Measurements from ENCODE around the gene BRPF1.

The BRPF1 gene

DNA sequence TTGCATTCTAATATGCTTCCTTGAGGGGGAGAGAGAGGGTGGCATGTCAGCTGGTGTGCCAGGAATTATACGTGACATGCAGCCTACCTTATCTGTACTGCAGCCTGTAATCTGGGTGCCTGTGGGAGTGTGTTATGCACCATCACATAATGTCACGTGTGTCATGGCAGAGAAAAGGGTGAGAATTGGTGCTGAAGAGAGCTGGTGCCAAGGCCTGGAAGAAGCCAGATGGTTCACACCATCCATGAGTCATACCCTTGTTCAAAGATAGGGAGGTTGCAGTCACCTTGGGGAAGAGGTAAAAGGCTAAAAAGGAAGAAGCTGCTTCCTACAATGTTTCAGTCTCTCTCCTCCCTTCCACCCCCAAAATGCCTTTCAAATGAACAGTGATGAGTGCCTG lies 5.3 kb downstream of the BRPF1 start:
- DNase-seq (ENCODE audit: low read depth in 2 of 2) = no peak

DNA sequence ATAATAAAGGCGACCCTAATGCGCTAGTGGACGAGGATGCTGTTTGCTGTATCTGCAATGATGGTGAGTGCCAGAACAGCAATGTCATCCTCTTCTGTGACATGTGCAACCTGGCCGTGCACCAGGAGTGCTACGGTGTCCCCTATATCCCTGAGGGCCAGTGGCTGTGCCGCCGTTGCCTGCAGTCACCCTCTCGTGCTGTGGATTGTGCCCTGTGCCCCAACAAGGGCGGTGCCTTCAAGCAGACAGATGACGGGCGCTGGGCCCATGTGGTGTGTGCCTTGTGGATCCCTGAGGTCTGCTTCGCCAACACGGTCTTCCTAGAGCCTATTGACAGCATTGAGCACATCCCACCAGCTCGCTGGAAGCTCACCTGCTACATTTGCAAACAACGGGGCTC lies 7.6 kb downstream of the BRPF1 start:
- DNase-seq (ENCODE audit: low read depth in 2 of 2) = no peak

DNA sequence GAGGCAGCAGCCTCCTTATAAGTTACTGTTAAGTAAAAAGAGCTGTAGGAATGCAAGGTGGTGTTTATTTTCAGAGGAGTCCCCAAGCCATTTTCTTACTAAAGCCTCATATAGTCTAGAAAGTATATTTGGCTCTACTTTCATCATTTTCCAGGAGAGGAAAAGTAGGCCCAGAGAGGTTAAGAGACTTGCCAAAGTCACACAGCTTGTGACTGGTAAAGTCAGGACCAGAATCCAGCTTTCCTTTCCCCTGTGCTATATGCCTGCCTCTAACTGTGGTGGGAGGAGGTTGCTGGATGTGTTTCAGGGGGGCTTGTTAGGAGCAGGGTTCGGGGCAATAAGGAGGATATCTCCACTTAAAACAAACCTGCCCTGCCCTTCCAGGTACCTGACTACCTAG lies 11.0 kb downstream of the BRPF1 start:
- DNase-seq (ENCODE audit: low read depth in 2 of 2) = no peak

GRCh38 chr3:9743548-9743947 lies 12.0 kb downstream of the BRPF1 start:
- no peak for DNase-seq (ENCODE audit: low read depth in 2 of 2)

DNA sequence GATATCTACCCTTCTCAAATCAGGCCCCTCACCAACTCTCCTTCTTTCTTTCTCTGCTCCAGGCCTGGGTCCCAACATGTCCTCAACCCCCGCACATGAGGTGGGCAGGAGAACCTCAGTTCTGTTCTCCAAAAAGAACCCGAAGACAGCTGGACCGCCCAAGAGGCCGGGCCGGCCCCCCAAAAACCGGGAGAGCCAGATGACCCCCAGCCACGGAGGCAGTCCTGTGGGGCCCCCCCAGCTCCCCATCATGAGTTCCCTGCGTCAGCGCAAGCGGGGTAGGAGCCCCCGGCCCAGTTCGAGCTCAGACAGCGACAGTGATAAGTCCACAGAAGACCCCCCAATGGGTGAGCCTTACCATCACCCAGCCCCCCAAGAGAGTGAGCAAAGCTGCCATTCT lies 12.6 kb downstream of the BRPF1 start:
- DNase-seq (ENCODE audit: low read depth in 2 of 2) = no peak

GRCh38 chr3:9745521-9745920 lies 14.0 kb downstream of the BRPF1 start:
- DNase-seq (ENCODE audit: low read depth in 2 of 2) = no peak

DNA sequence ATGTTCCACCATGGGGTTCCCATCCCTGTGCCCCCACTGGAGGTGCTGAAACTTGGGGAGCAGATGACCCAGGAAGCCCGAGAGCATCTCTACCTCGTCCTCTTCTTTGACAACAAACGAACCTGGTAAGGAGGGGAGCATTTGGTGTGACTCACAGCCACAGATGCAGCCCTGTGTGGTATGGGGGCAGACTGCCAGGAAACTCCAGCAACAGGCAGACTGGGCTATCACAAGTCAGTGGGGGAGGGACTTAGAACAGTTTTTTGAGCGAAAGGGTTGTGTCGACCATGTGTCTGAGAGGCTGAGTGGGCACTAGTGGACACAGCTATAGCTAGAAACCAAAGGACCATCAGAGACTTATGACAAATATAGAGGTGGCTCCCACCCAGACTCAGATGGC lies 14.8 kb downstream of the BRPF1 start:
- no peak for DNase-seq (ENCODE audit: low read depth in 2 of 2)

- no peak for DNase-seq (ENCODE audit: low read depth in 2 of 2)
Observed at GRCh38 chr3:9747267-9747666, 15.7 kb downstream of the BRPF1 start.

DNA sequence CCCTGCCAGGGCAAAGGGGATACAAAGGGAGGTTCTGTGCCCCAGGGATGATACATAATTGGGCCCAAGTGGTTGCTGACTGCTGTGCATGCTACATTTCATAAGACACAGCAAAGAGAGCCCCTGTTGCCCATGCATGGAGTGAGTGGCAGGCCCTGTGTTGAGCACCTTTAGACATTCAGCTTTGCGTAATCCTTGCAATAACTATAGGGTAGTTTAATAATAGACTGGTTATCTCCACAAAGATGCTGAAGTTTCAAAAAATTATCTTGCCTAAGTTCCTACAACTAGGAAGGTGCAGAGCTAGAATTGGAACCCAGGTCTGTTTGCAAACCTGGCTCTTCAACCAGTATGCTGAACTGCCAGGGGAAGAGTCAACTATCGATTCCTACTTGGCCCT lies 16.5 kb downstream of the BRPF1 start:
- DNase-seq (ENCODE audit: low read depth in 2 of 2) = no peak

DNA sequence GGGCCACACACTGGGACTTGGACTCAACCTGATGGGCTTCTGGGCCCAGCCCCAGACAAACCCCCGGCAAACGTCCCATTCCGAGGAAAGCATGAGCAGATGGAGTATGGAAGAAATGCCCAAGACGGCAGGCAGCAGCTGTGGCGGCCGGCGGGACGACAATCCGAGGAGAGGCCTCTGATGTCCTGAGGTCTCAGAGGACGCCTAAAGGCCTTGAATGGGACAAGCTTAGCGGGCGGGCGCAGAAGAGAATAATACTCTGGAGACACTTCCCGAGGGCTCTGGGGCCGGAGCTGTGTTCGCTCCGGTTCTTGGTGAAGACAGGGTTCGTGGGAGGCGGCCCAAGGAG lies 17.7 kb downstream of the BRPF1 start:
- DNase-seq (ENCODE audit: low read depth in 2 of 2) = no peak

DNA sequence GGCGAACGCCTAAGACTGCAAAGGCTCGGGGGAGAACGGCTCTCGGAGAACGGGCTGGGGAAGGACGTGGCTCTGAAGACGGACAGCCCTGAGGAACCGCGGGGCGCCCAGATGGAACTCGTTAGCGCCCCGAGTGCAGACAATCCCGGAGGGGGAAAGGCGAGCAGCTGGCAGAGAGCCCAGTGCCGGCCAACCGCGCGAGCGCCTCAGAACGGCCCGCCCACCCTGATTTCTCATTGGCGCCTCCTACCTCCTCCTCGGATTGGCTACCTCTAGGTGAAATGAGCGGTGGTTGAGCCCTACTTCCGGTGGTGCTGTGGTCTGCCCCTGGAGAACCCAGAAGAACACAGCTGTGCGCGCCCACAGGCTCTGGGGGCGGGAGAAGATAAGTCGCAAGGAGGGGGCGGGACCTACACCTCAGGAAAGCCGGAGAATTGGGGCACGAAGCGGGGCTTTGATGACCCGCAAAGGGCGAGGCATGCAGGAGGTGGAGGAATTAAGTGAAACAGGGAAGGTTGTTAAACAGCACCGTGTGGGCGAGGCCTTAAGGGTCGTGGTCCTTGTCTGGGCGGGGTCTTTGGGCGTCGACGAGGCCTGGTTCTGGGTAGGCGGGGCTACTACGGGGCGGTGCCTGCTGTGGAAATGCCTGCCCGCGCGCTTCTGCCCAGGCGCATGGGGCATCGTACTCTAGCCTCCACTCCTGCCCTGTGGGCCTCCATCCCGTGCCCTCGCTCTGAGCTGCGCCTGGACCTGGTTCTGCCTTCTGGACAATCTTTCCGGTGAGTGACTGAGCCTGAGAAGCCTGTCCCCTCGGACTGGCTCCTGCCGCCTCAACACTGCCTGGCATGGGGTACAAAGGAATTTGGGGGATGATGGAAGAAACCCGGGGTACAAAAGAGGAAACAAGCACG lies 18.4 kb downstream of the BRPF1 start, which contains the start of gene OGG1:
TSS of gene OGG1 (plus strand) at position 308 of the 911 bp plus-strand sequence. CDS start at position 643, 335 bp downstream.
- DNase-seq (ENCODE audit: low read depth in 2 of 2) = peak; percentile 79 to 82

DNA sequence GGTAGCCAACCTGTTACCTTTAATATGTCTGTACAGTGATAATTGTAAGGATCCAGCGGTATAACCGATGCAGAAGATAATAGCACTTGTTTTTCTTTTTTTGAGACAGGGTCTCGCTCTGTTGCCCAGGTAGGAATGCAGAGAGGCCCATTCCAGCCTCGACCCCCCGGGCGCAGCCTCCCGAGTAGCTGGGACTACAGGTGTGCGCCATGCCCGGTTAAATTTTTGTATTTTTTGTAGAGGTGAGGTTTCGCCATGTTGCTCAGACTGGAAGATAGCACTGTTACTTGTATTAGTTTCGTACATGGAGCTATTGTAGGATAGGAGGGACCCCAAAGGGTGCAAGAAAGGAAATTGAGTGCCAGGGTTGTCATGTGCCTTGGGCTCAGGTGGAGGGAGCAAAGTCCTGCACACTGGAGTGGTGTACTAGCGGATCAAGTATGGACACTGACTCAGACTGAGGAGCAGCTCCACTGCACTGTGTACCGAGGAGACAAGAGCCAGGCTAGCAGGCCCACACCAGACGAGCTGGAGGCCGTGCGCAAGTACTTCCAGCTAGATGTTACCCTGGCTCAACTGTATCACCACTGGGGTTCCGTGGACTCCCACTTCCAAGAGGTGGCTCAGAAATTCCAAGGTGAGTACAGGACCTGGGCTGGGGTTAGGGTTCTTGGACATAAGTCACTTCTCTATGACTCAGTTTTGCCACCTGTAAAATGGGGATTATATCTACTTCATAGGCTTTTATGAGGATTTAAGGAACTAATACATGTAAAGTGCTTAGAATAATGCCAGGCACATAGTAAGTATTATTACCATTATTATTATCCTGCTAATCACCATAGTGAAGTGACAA lies 19.2 kb downstream of the BRPF1 start:
- DNase-seq (ENCODE audit: low read depth in 2 of 2) = no peak

- DNase-seq (ENCODE audit: low read depth in 2 of 2) = no peak
Observed at GRCh38 chr3:9754678-9755077, 23.1 kb downstream of the BRPF1 start.

GRCh38 chr3:9757427-9757826 lies 25.9 kb downstream of the BRPF1 start:
- no peak for DNase-seq (ENCODE audit: low read depth in 2 of 2)

GRCh38 chr3:9760779-9761505 lies 29.4 kb downstream of the BRPF1 start:
- no peak for DNase-seq (ENCODE audit: low read depth in 2 of 2)

DNA sequence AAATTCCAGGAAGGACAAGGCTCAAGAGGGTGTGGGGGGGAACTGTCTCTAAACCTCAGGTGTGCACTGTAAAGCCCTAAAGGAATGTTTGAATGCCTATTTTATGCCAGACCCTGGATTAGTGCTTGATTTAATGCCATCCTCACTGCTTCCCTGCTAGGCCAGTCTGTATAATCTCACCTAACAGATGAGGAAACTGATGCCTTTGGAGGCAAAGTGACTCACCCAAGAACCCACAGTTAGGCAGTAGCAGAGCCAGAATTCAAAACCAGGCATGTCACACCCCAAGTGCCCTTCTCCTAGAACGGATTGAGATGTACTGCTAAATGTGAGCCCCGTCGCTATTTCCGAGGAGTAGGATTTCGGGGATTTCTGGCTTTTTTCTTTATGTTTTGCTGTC lies 30.4 kb downstream of the BRPF1 start:
- no peak for DNase-seq (ENCODE audit: low read depth in 2 of 2)

DNA sequence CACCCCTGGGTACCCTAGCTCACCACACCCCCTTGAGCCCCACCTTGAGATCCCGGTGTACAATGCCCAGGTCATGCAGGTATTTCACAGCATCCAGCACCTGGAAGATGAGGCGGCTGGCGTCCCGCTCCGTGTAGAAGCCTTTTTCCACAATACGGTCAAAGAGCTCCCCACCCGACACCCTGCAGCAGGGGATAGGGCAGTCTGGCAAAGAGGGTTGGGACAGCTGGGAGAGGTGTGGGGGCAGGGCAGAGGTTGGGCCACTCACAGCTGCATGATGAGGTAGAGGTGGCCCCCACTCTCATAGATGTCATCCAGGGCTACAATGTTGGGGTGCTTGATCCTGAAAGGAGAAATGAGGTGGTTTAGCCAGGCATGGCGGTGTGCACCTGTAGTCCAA lies 31.3 kb downstream of the BRPF1 start:
- no peak for DNase-seq (ENCODE audit: low read depth in 2 of 2)

GRCh38 chr3:9765865-9766264 lies 34.3 kb downstream of the BRPF1 start:
- DNase-seq (ENCODE audit: low read depth in 2 of 2) = no peak

- DNase-seq (ENCODE audit: low read depth in 2 of 2) = no peak
Observed at GRCh38 chr3:9767418-9767817, 35.9 kb downstream of the BRPF1 start.

DNA sequence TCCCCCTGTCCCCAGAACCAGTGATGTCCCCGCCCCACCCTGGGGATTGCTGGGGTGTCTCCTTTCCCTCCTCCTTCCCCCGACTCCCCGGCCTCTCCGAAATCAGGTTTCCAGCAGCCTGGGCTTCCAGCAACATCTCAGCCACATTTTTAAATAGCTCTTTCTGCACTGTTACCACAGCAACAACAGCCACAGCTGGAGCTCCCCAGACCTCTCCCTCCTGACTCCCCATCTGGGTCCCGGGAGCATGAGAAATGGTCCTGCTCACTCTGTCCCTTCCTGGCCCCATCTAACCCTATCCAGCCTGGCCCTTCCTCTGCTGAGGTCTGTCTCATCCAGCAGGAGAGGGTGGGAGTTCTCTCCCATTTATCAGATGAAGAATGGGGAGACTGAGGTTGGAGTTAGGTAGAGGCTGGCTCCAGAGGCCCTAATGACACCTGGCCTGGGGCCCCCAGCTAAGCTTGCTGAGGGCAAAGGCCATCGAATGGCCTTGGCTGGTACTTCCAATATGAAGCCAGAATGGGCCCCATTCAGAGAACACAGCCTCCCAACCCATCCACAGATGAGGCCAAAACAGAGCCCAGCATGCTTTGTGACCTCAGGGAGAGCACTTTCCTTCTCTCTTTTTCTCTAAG lies 36.7 kb downstream of the BRPF1 start:
- DNase-seq (ENCODE audit: low read depth in 2 of 2) = no peak

DNA sequence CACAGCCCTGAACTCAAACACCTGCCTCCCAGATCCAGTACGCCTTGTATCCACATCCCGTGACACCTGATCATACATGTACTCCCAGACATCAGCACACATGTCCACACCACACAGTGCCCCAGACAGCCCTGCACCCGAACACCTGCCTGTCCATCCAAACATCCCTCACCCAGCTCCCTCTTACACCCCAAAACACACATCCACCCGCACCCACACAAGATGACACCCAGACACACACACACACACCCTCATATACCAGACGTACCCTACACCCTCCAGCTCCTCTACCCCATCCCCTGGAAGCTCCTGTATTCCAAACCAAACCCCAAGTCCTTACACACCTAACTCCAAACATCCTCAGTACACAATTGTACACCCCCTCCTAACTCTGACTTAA lies 37.5 kb downstream of the BRPF1 start:
- no peak for DNase-seq (ENCODE audit: low read depth in 2 of 2)

All from stimulated activated CD4-positive, alpha-beta T cell treated with anti-CD3 and anti-CD28 coated beads, Interleukin-1b, Interleukin-23, amount 100 ng/mL, for 1 hour (primary cell).